Psoas muscle (tissue), 8 donors: ENCODE measurements around the gene PLPPR1. TPM values are rescaled to one million over a fixed set of nuclear protein-coding genes. Genes with fewer than 3 reads are reported as not detected.

Experiments
- ATAC-seq, 4 donors: fragments of 200-7000 bp; cut with Tn5 transposase; one replicate each; pipeline ENCODE4 v1.9.1; 2020; ENCODE audit warnings: moderate library complexity in 3 of 4, mild to moderate bottlenecking in 2 of 4
- DNase-seq, 2 donors: peaks; one replicate each; pipeline ENCODE4 v3.0.0-alpha.2; 2020
- H3K27ac ChIP-seq: fragments of 200-600 bp; one replicate; pipeline ENCODE4 v1.8.0; 2022
- H3K27me3 ChIP-seq, 3 donors: fragments of 200-600 bp in 1 of 3; one replicate each; pipeline versions ENCODE4 v1.6.1 to v1.8.0; 2013 to 2022; ENCODE audit warnings: low read length in 2 of 3, mild to moderate bottlenecking in 2 of 3, moderate library complexity in 1 of 3; ENCODE audit not compliant: insufficient read depth in 3 of 3
- H3K36me3 ChIP-seq, 2 donors: fragments of 200-600 bp in 1 of 2; one replicate each; pipeline versions ENCODE4 v1.6.1 to v1.8.0; 2013 to 2022; ENCODE audit warnings: low read depth in 1 of 2, mild to moderate bottlenecking in 1 of 2, moderate library complexity in 1 of 2; ENCODE audit not compliant: insufficient read depth in 1 of 2
- H3K4me1 ChIP-seq: fragments of 200-600 bp; one replicate; pipeline ENCODE4 v1.8.0; 2022
- H3K4me3 ChIP-seq: fragments of 200-600 bp; one replicate; pipeline ENCODE4 v1.8.0; 2022; ENCODE audit warnings: mild to moderate bottlenecking
- H3K9me3 ChIP-seq: fragments of 200-600 bp; one replicate; pipeline ENCODE4 v1.8.0; 2022
- CTCF ChIP-seq: fragments of 200-600 bp; IDR thresholded peaks from one replicate; pipeline ENCODE4 v1.8.0; 2022; ENCODE audit warnings: antibody characterized with exemption
- WGBS, 3 donors: extraction: QIAGEN DNeasy Blood & Tissue Kit; methylation state at CpG; one replicate each; pipeline versions ENCODE4 v1.1.6 to v1.1.7; 2013; 5-methylcytosine and 5-hydroxymethylcytosine counted together
- intact Hi-C, 2 donors: fragments of 100-400 bp; cut with DNase I; formaldehyde crosslinking; loops; one replicate each; pipeline versions ENCODE4 v1.11.0 to v1.14.2; 2022
- polyA plus RNA-seq, 3 donors: library from polyadenylated mRNA; stranded (reverse); fragments of 200-250 nt; gene quantifications; one replicate each; pipeline ENCODE4 v1.2.3, GENCODE V29; 2013
- total RNA-seq, 4 donors: library from RNA; stranded (reverse); fragmentation: NEBNext Ultra II Directional in 2 of 4; extraction: Animal tissue kit (Norgen Biotek cat#: 25700) in 2 of 4; gene quantifications; one replicate each; pipeline versions ENCODE4 v1.2.1 to v1.2.4, GENCODE V29; 2021 to 2023
- donor health status: healthy with polysubstance abuse.
- donor health status: DM: no; HTN: no; CAD: no; lungs with moderate emphysema.
- donor health status: Bipolar disorder and iron deficiency.
- donor health status: healthy.
- donor health status: DM: yes; HTN: yes; CAD: no.
- donor health status: DM: no; HTN: no; CAD: no.
- donor health status: DM: no; HTN: no; CAD: no.
- donor health status: DM: yes; HTN: yes; CAD: no.

Gene PLPPR1
- total and polyA plus RNA-seq, 7 donors = 0.03 to 0.11 TPM; not detected in 5

- Histone ChIP-seq H3K36me3 (no peaks in the 10 kb centered on the region), H3K4me3 (no peak overlapping the region), H3K27ac (no peak overlapping the region), H3K9me3 (no peaks in the 10 kb centered on the region), H3K27me3 (no peaks in the 10 kb centered on the region), H3K4me1 (no peaks in the 10 kb centered on the region)
- no peak for TF ChIP-seq CTCF
- 77 to 79% (median 79%) methylated on average over 1 of the region's 1 CpG for WGBS, 3 donors
- DNase-seq = no peak
- no peak for ATAC-seq
- intact Hi-C loops = no loop called here
These were observed 101.5 kb downstream of the PLPPR1 start for GRCh38 chr9:101130054-101130453.

- ATAC-seq = no peak
- Histone ChIP-seq H3K27me3 (no peaks in the 10 kb centered on the region), H3K4me1 (no peaks in the 10 kb centered on the region), H3K4me3 (no peak overlapping the region), H3K36me3 (no peaks in the 10 kb centered on the region), H3K9me3 (no peaks in the 10 kb centered on the region), H3K27ac (no peak overlapping the region)
- no peak for DNase-seq
- intact Hi-C loops = no loop called here
- no peak for TF ChIP-seq CTCF
- 67 to 75% (median 75%) methylated on average over 5 of the region's 5 CpGs for WGBS, 3 donors
These were observed 102.8 kb downstream of the PLPPR1 start for GRCh38 chr9:101131326-101131725.

- no peak for DNase-seq
- Histone ChIP-seq H3K27ac (no peak overlapping the region), H3K4me3 (no peak overlapping the region), H3K36me3 (no peaks in the 10 kb centered on the region), H3K9me3 (no peaks in the 10 kb centered on the region), H3K4me1 (no peaks in the 10 kb centered on the region), H3K27me3 (no peaks in the 10 kb centered on the region)
- no peak for ATAC-seq
- no peak for TF ChIP-seq CTCF
- intact Hi-C loops = no loop called here
These were observed 104.3 kb downstream of the PLPPR1 start for GRCh38 chr9:101132801-101133200.

GRCh38 chr9:101138509-101138908, 110.0 kb downstream of the PLPPR1 start:
- no peak for ATAC-seq
- intact Hi-C loops = no loop called here

More at GRCh38 chr9:101138509-101138908, 110.0 kb downstream of the PLPPR1 start:
- peaks cover 0 to 5% (median 0%) of the 10 kb centered on the region in 3 donors for H3K27me3 ChIP-seq
- H3K4me1 ChIP-seq = no peaks in the 10 kb centered on the region
- H3K4me3 ChIP-seq = no peak overlapping the region
- TF ChIP-seq CTCF = no peak
- no peaks in the 10 kb centered on the region for H3K9me3 ChIP-seq
- no peak overlapping the region for H3K27ac ChIP-seq
- no peaks in the 10 kb centered on the region for H3K36me3 ChIP-seq
- DNase-seq = no peak
